GM12892 (cell line): Measurements from ENCODE around the gene RAC3.

Experiments
- POLR2A ChIP-seq: IDR thresholded peaks from 2 replicates; pipeline ENCODE4 v1.6.1; 2011; ENCODE audit warnings: low read depth, low read length, control low read depth
- POLR2AphosphoS5 ChIP-seq: IDR thresholded peaks from 2 replicates; pipeline ENCODE4 v1.6.1; 2011; ENCODE audit warnings: low read depth, low read length, control low read depth
- TAF1 ChIP-seq: IDR thresholded peaks from 2 replicates; pipeline ENCODE4 v1.6.1; 2011; ENCODE audit warnings: low read depth, mild to moderate bottlenecking, control low read depth, low read length, borderline replicate concordance

DNA sequence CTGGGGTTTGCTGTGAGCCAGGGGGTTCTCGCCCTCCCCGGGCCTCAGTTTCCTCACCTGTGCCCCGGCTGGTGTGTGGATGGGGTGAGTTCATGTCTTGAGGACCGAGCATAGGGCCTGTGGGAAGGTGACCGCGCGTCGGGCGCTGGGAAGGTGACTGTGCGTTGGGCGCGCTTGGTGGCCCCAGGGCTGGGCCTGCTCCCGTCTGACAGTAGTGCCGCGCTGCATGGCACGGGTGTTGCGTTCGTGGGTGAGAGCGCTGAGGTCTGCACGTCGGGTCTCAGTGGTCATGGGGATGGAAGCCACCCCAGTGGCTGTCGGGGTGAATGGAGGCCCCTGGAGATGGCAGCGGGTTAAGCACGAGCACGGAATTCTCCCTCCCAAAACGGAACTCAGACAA, 44.9 kb upstream of the RAC3 start:
- TF ChIP-seq POLR2A, result no peak
- no peak for TF ChIP-seq POLR2AphosphoS5
- no peak for TF ChIP-seq TAF1
